Measurements from ENCODE around the gene GORASP1.

DNA sequence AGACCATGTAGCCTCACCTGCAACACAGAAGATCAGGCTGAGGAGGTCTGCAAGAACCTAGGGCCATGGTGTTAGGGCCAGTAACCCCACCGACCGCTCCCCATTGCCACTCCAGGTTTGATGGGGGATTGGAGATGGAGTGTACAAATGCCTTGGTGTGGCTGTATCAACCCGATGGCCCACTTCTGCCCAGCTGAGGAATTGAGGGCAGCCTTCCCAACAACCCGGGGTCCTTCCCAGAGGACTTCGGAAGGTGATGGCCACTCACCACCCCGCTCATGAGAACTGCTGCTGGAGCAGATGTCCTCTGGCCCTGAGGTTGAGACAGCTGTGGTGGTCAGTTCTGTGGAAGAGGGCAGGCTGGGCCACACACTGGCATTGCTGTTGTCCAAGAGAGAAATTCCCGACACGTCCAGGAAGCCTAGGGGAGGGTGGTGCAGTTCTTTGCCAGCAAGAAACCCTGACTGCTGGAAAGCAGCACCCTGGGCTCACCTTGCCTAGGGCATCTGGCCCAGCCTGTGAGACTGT, 8.9 kb downstream of the GORASP1 start:
- TF ChIP-seq, protein P1, sequence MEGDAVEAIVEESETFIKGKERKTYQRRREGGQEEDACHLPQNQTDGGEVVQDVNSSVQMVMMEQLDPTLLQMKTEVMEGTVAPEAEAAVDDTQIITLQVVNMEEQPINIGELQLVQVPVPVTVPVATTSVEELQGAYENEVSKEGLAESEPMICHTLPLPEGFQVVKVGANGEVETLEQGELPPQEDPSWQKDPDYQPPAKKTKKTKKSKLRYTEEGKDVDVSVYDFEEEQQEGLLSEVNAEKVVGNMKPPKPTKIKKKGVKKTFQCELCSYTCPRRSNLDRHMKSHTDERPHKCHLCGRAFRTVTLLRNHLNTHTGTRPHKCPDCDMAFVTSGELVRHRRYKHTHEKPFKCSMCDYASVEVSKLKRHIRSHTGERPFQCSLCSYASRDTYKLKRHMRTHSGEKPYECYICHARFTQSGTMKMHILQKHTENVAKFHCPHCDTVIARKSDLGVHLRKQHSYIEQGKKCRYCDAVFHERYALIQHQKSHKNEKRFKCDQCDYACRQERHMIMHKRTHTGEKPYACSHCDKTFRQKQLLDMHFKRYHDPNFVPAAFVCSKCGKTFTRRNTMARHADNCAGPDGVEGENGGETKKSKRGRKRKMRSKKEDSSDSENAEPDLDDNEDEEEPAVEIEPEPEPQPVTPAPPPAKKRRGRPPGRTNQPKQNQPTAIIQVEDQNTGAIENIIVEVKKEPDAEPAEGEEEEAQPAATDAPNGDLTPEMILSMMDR (tag by site-specific recombination; IDR thresholded peaks at IDR 0.05): no peak
- no peak for TF ChIP-seq ZFHX2 (tag by site-specific recombination; conservative IDR thresholded peaks at IDR 0.05)
- no peak for TF ChIP-seq MEIS1 (CRISPR knock-in tag; IDR thresholded peaks at IDR 0.05; ENCODE audit: borderline replicate concordance)
- no peak for TF ChIP-seq ZNF37A (tag by site-specific recombination; IDR thresholded peaks at IDR 0.05)
- no peak for TF ChIP-seq ZNF114 (tag by site-specific recombination; IDR thresholded peaks at IDR 0.05)
- no peak for TF ChIP-seq ZNF221 (tag by site-specific recombination; IDR thresholded peaks at IDR 0.05; ENCODE audit: borderline replicate concordance)
- TF ChIP-seq, protein P2, sequence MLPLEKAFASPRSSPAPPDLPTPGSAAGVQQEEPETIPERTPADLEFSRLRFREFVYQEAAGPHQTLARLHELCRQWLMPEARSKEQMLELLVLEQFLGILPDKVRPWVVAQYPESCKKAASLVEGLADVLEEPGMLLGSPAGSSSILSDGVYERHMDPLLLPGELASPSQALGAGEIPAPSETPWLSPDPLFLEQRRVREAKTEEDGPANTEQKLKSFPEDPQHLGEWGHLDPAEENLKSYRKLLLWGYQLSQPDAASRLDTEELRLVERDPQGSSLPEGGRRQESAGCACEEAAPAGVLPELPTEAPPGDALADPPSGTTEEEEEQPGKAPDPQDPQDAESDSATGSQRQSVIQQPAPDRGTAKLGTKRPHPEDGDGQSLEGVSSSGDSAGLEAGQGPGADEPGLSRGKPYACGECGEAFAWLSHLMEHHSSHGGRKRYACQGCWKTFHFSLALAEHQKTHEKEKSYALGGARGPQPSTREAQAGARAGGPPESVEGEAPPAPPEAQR (tag by site-specific recombination; IDR thresholded peaks at IDR 0.05): no peak
- no peak for TF ChIP-seq ZBTB21 (tag by site-specific recombination; IDR thresholded peaks at IDR 0.05)
- TF ChIP-seq, protein P3, sequence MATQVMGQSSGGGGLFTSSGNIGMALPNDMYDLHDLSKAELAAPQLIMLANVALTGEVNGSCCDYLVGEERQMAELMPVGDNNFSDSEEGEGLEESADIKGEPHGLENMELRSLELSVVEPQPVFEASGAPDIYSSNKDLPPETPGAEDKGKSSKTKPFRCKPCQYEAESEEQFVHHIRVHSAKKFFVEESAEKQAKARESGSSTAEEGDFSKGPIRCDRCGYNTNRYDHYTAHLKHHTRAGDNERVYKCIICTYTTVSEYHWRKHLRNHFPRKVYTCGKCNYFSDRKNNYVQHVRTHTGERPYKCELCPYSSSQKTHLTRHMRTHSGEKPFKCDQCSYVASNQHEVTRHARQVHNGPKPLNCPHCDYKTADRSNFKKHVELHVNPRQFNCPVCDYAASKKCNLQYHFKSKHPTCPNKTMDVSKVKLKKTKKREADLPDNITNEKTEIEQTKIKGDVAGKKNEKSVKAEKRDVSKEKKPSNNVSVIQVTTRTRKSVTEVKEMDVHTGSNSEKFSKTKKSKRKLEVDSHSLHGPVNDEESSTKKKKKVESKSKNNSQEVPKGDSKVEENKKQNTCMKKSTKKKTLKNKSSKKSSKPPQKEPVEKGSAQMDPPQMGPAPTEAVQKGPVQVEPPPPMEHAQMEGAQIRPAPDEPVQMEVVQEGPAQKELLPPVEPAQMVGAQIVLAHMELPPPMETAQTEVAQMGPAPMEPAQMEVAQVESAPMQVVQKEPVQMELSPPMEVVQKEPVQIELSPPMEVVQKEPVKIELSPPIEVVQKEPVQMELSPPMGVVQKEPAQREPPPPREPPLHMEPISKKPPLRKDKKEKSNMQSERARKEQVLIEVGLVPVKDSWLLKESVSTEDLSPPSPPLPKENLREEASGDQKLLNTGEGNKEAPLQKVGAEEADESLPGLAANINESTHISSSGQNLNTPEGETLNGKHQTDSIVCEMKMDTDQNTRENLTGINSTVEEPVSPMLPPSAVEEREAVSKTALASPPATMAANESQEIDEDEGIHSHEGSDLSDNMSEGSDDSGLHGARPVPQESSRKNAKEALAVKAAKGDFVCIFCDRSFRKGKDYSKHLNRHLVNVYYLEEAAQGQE (tag by site-specific recombination; IDR thresholded peaks at IDR 0.05): no peak
- TF ChIP-seq ZNF549 (tag by site-specific recombination; IDR thresholded peaks at IDR 0.05): no peak
- no peak for TF ChIP-seq ZNF501 (tag by site-specific recombination; IDR thresholded peaks at IDR 0.05)
- TF ChIP-seq, protein P4, sequence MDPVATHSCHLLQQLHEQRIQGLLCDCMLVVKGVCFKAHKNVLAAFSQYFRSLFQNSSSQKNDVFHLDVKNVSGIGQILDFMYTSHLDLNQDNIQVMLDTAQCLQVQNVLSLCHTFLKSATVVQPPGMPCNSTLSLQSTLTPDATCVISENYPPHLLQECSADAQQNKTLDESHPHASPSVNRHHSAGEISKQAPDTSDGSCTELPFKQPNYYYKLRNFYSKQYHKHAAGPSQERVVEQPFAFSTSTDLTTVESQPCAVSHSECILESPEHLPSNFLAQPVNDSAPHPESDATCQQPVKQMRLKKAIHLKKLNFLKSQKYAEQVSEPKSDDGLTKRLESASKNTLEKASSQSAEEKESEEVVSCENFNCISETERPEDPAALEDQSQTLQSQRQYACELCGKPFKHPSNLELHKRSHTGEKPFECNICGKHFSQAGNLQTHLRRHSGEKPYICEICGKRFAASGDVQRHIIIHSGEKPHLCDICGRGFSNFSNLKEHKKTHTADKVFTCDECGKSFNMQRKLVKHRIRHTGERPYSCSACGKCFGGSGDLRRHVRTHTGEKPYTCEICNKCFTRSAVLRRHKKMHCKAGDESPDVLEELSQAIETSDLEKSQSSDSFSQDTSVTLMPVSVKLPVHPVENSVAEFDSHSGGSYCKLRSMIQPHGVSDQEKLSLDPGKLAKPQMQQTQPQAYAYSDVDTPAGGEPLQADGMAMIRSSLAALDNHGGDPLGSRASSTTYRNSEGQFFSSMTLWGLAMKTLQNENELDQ (tag by site-specific recombination; IDR thresholded peaks at IDR 0.05; ENCODE audit: low read depth): no peak
